ENCODE results near the gene OR52K2.

Gene OR52K2

DNA sequence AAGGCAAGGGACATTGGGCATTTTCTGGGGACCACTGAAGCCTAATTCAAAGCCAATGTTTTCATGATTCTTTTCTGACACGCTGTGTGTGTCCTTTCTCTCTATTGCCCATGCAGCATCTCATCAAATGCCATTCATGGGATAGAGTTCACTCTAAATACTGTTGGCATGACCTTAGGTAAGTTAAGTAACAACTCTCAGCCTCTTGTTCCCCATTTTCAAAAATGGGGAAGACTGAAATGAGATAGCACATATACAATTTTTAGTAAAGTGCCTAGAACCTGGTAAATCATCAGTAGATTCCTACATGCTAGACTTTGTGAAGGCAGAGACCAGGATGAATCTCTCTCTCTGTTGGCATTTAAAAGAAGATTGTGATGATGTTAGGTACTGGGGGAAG is 12.7 kb upstream of the OR52K2 start:
- TF ChIP-seq CTCF (conservative IDR thresholded peaks at IDR 0.05; ENCODE audit: control insufficient read depth, insufficient read depth, low read depth, low read length) = no peak
- H3K4me3 ChIP-seq (ENCODE audit: control insufficient read depth, low read depth, low read length) = no peak overlapping the region
- DNase-seq (ENCODE audit: low read depth) = no peak

DNA sequence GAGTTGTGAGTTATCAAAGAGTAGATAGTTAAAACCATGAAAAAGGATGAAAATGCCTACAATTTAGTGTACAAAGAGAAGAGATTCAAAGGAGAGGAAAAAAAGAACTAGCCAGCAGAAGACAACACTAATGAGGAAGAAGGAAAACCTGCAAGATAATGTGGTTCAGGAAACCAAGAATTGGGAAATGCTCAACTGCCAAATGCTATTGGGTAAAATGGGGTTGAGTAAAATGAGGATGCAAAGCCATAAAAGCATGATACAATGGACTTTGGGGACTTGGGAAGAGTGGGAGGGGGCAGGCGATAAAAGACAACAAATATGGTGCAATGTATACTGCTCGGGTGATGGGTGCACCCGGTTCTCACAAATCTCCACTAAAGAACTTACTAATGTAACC is 7.6 kb upstream of the OR52K2 start:
- H3K4me3 ChIP-seq (ENCODE audit: control insufficient read depth, low read depth, low read length) = no peak overlapping the region
- no peak for DNase-seq (ENCODE audit: low read depth)
- no peak for TF ChIP-seq CTCF (conservative IDR thresholded peaks at IDR 0.05; ENCODE audit: control insufficient read depth, insufficient read depth, low read depth, low read length)

DNA sequence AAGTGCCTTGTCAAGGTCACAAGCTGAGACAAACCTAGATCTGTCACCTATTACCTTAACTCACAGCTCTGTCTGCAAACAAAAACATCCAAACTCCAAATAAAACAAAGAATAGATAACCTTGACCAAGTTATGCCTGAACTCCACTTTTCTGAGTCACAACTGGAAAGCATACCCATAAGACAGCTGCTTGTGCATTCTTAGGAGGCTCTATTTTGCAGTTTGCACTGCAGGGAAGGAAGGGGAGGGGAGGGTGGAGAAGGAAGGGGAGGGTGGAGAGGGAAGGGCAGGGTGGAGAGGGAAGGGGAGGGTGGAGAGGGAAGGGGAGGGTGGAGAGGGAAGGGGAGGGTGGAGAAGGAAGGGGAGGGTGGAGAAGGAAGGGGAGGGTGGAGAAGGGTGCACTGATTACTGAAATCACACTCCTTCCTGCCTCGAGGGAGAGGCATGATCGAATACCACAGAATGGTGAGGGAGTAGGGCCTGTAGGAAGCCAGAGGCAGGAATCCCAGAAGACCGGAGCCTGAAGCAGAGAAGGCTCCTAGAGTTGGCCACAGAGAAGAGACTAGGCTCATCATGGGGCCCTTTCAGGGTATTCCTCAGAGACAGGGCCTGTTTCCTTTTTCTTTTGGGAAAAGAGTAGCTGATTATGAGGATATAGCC is 5.7 kb upstream of the OR52K2 start:
- DNase-seq (ENCODE audit: low read depth) = no peak
- H3K4me3 ChIP-seq (ENCODE audit: control insufficient read depth, low read depth, low read length) = no peak overlapping the region
- no peak for TF ChIP-seq CTCF (conservative IDR thresholded peaks at IDR 0.05; ENCODE audit: control insufficient read depth, insufficient read depth, low read depth, low read length)

DNA sequence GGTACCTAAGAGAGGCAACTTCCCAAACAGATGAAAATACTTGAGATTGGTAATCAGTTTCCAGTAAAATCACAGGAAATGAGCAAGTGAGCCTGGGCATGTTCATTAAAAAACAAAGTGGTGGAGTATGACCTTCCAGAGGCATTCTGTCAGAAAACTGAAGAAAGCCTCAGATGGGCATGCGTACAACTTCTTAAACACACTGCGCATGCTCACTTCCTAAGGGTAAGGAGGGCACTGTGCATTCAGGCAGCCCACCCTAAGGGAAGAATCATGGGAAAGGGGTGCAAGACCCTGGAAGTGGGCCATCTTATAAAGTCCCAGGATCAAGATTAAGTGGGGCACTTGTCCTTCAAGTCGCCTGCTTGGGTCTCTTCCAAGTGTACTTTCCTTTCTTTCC is 4.0 kb downstream of the OR52K2 start:
- DNase-seq (ENCODE audit: low read depth) = no peak
- TF ChIP-seq CTCF (conservative IDR thresholded peaks at IDR 0.05; ENCODE audit: control insufficient read depth, insufficient read depth, low read depth, low read length) = no peak
- no peak overlapping the region for H3K4me3 ChIP-seq (ENCODE audit: control insufficient read depth, low read depth, low read length)

DNA sequence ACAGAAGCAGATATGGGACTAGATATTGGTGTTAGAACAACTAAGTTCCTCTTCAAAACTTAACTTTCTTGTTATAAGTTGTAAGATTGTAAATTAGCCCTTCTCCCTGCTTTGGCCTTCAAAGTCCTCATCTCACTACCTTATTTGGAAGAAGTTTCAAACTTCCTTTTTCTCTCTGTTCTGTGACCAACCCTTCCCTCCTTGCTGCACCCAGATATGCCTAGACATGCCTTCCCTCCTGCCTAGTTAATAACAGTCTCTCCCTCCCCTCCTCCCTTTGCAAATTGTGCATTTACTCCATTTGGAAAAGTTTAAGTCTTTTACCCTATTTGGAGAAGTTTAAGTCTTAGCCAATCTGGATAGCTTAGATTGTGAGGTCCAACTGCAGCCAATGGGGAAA is 4.9 kb downstream of the OR52K2 start:
- no peak overlapping the region for H3K4me3 ChIP-seq (ENCODE audit: control insufficient read depth, low read depth, low read length)
- TF ChIP-seq CTCF (conservative IDR thresholded peaks at IDR 0.05; ENCODE audit: control insufficient read depth, insufficient read depth, low read depth, low read length) = no peak
- DNase-seq (ENCODE audit: low read depth) = no peak

- DNase-seq (ENCODE audit: low read depth) = no peak
- TF ChIP-seq CTCF (conservative IDR thresholded peaks at IDR 0.05; ENCODE audit: control insufficient read depth, insufficient read depth, low read depth, low read length) = no peak
- H3K4me3 ChIP-seq (ENCODE audit: control insufficient read depth, low read depth, low read length) = no peak overlapping the region
These were observed 6.3 kb downstream of the OR52K2 start for GRCh38 chr11:4455419-4455818.

- H3K4me3 ChIP-seq (ENCODE audit: control insufficient read depth, low read depth, low read length) = no peak overlapping the region
- TF ChIP-seq CTCF (conservative IDR thresholded peaks at IDR 0.05; ENCODE audit: control insufficient read depth, insufficient read depth, low read depth, low read length) = no peak
- DNase-seq (ENCODE audit: low read depth) = peak; percentile 10
These were observed 10.4 kb downstream of the OR52K2 start for GRCh38 chr11:4459500-4459899.
